Activated CD8-positive, alpha-beta T cell treated with anti-CD3 and anti-CD28 coated beads, Interleukin-2, amount 10 ng/mL, durations not matched to agents 7 days and 5 days (primary cell): ENCODE data around the gene FCHSD2. TPM values are rescaled to one million over a fixed set of nuclear protein-coding genes. Genes with fewer than 3 reads are reported as not detected.
"Not testable (repeated sequence)": the region's sequence is repeated elsewhere in the genome, so short reads cannot be mapped to it uniquely, and the experiment has no call there.

ENCODE experiments used
- ATAC-seq: fragments of 150-1000 bp; cut with Tn5 transposase; one replicate; pipeline ENCODE4 v1.10.0; 2021; ENCODE audit warnings: moderate library complexity
- CTCF ChIA-PET: fragments of 350-600 bp; sonication (Branson Sonifier 250); formaldehyde crosslinking; loops from one replicate; lab custom pipeline; 2021; ENCODE audit warnings: antibody characterized with exemption; lab: Charles Lee
- POLR2A ChIA-PET: fragments of 350-600 bp; sonication (Branson Sonifier 250); formaldehyde crosslinking; loops from one replicate; lab custom pipeline; 2021; ENCODE audit warnings: antibody characterized with exemption; lab: Charles Lee
- DNase-seq: peaks from one replicate; pipeline ENCODE4 v3.0.0-alpha.2; 2020
- H3K27ac Mint-ChIP-seq: one replicate; pipeline ENCODE4 v1.8.0; 2021; ENCODE audit warnings: mild to moderate bottlenecking, mixed read lengths
- H3K27me3 Mint-ChIP-seq: one replicate; pipeline ENCODE4 v1.8.0; 2021; ENCODE audit warnings: low read depth, mixed read lengths
- H3K36me3 Mint-ChIP-seq: one replicate; pipeline ENCODE4 v1.8.0; 2021; ENCODE audit warnings: low read depth, mixed read lengths
- H3K4me1 Mint-ChIP-seq: one replicate; pipeline ENCODE4 v1.8.0; 2021; ENCODE audit warnings: low read depth, mixed read lengths
- H3K4me3 Mint-ChIP-seq: one replicate; pipeline ENCODE4 v1.8.0; 2021; ENCODE audit warnings: mild to moderate bottlenecking, mixed read lengths
- H3K9me3 Mint-ChIP-seq: one replicate; pipeline ENCODE4 v1.8.0; 2022; ENCODE audit warnings: mixed read lengths; ENCODE audit not compliant: insufficient read depth
- total RNA-seq, 2 experiments: library from RNA; stranded (reverse); gene quantifications; one replicate each; pipeline ENCODE4 v1.2.3, GENCODE V29; 2021

Gene FCHSD2
- total RNA-seq, 2 experiments from 2014 or later: 49.6 to 51.8 TPM

GRCh38 chr11:73048446-73048845 is 93.7 kb downstream of the FCHSD2 start:
- POLR2A ChIA-PET: interaction anchor here (1.1 kb wide), 1 partner anchor 129 kb away, joined by 3 read pairs; no protein-coding TSS in a partner anchor
- CTCF ChIA-PET: interaction anchor here (0.8 to 1.3 kb wide), 3 partner anchors 10 to 130 kb away, joined by 4 to 7 read pairs (median 4); partner anchors contain the start of gene FCHSD2
- H3K27me3 Mint-ChIP-seq: no peaks in the 10 kb centered on the region
- H3K27ac Mint-ChIP-seq: no peak overlapping the region
- DNase-seq (no peak), ATAC-seq (no peak)
- H3K36me3 Mint-ChIP-seq: peaks cover 6% of the 10 kb centered on the region
- H3K4me1 Mint-ChIP-seq: peaks cover 24% of the 10 kb centered on the region
- no peak overlapping the region for H3K4me3 Mint-ChIP-seq
- peaks cover 3% of the 10 kb centered on the region for H3K9me3 Mint-ChIP-seq

- no peak for DNase-seq
- Mint-ChIP-seq H3K27ac (peak overlapping the region; percentile 28), H3K27me3 (no peaks in the 10 kb centered on the region), H3K36me3 (peaks cover 7% of the 10 kb centered on the region), H3K4me3 (peak overlapping the region; percentile 31), H3K4me1 (peaks cover 24% of the 10 kb centered on the region), H3K9me3 (peaks cover 4% of the 10 kb centered on the region)
- ChIA-PET POLR2A (interaction anchor here (1.1 kb wide), 1 partner anchor 130 kb away, joined by 3 read pairs; no protein-coding TSS in a partner anchor), CTCF (interaction anchor here (0.7 to 1.4 kb wide), 4 partner anchors 10 to 130 kb away, joined by 3 to 7 read pairs (median 4); partner anchors contain the start of gene FCHSD2)
- ATAC-seq: peak; percentile 42
Measured at GRCh38 chr11:73047773-73048371, 94.2 kb downstream of the FCHSD2 start.

DNA sequence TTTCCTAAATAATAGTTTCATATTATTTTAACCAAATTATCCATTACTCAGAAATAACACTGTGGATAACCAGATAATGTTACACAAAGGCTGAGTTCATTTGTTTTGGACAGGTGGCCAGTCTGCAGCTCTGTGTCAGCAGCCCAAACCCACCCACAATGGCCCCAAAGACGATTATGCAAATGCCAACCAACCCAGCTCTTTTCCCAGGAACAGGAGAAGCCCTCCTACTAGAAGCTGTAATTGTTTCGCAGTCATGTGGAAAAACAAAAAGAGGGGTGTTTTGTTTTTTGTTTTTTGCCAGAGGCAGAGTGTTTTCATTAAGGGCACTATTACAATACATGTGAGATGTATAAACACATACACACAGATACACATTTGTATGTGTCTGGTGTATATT is 102.1 kb downstream of the FCHSD2 start:
- ChIA-PET POLR2A (no interaction called here), CTCF (interaction anchor here (0.7 kb wide), 1 partner anchor 45 kb away, joined by 4 read pairs; no protein-coding TSS in a partner anchor)
- H3K9me3 Mint-ChIP-seq: peaks cover 4% of the 10 kb centered on the region
- no peak overlapping the region for H3K4me3 Mint-ChIP-seq
- peaks cover 25% of the 10 kb centered on the region for H3K36me3 Mint-ChIP-seq
- H3K4me1 Mint-ChIP-seq: peaks cover 3% of the 10 kb centered on the region
- H3K27me3 Mint-ChIP-seq: no peaks in the 10 kb centered on the region
- no peak for DNase-seq
- ATAC-seq: no peak
- no peak overlapping the region for H3K27ac Mint-ChIP-seq

- Mint-ChIP-seq H3K27ac (peak overlapping the region; percentile 86), H3K4me1 (peaks cover 15% of the 10 kb centered on the region), H3K27me3 (no peaks in the 10 kb centered on the region), H3K4me3 (peak overlapping the region; percentile 56), H3K36me3 (peaks cover 22% of the 10 kb centered on the region), H3K9me3 (peaks cover under 1% of the 10 kb centered on the region)
- no peak for DNase-seq
- peak; percentile 55 for ATAC-seq
- ChIA-PET POLR2A (interaction anchor here (1.0 kb wide), 1 partner anchor 108 kb away, joined by 3 read pairs; the partner anchor contains the start of gene FCHSD2), CTCF (interaction anchor here (1.0 to 1.3 kb wide), 2 partner anchors 103 to 144 kb away, joined by 3 read pairs; no protein-coding TSS in a partner anchor)
Measured at GRCh38 chr11:73034777-73035176, 107.3 kb downstream of the FCHSD2 start.

DNA sequence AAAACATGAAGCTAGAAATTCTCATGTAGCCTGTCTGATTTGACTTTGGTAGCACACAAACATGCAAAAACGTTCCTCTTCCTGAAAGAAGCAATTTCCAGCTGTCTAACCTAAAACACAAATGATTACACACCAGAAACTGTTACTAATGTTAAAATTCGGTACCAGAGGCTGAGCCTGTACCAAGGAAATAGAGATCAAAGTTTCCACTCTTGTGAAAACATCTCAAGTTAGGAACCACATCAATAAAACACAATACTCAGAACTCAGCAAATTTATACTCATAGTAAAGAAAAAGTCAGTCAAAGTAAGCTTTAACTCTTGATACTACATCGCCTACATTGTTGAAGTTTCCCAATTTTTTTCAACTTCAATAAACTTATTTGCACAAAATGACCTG is 107.8 kb downstream of the FCHSD2 start:
- ChIA-PET CTCF (interaction anchor here (1.0 to 1.5 kb wide), 3 partner anchors 103 to 350 kb away, joined by 3 read pairs; no protein-coding TSS in a partner anchor), POLR2A (interaction anchor here (1.0 kb wide), 1 partner anchor 108 kb away, joined by 3 read pairs; the partner anchor contains the start of gene FCHSD2)
- Mint-ChIP-seq H3K36me3 (peaks cover 27% of the 10 kb centered on the region), H3K4me1 (peaks cover 17% of the 10 kb centered on the region), H3K27me3 (no peaks in the 10 kb centered on the region), H3K4me3 (peak overlapping the region; percentile 56), H3K27ac (peak overlapping the region; percentile 86), H3K9me3 (peaks cover 5% of the 10 kb centered on the region)
- peak; percentile 95 for ATAC-seq
- DNase-seq: no peak

GRCh38 chr11:73030130-73030529 is 112.0 kb downstream of the FCHSD2 start:
- Mint-ChIP-seq H3K27ac (no peak overlapping the region), H3K36me3 (peaks cover 50% of the 10 kb centered on the region), H3K27me3 (no peaks in the 10 kb centered on the region), H3K9me3 (peaks cover 28% of the 10 kb centered on the region), H3K4me3 (no peak overlapping the region), H3K4me1 (peaks cover 15% of the 10 kb centered on the region)
- ChIA-PET POLR2A (no interaction called here), CTCF (no interaction called here)
- DNase-seq (no peak), ATAC-seq (no peak)

GRCh38 chr11:73029403-73029802 is 112.7 kb downstream of the FCHSD2 start:
- CTCF ChIA-PET: interaction anchor here (1.6 kb wide), 1 partner anchor 12 kb away, joined by 4 read pairs; no protein-coding TSS in a partner anchor
- POLR2A ChIA-PET: no interaction called here
- DNase-seq (no peak), ATAC-seq (no peak)
- H3K9me3 Mint-ChIP-seq: peaks cover 33% of the 10 kb centered on the region
- H3K27me3 Mint-ChIP-seq: no peaks in the 10 kb centered on the region
- peaks cover 9% of the 10 kb centered on the region for H3K4me1 Mint-ChIP-seq
- no peak overlapping the region for H3K4me3 Mint-ChIP-seq
- no peak overlapping the region for H3K27ac Mint-ChIP-seq
- peaks cover 57% of the 10 kb centered on the region for H3K36me3 Mint-ChIP-seq

- no peaks in the 10 kb centered on the region for H3K27me3 Mint-ChIP-seq
- peaks cover 41% of the 10 kb centered on the region for H3K9me3 Mint-ChIP-seq
- peaks cover 65% of the 10 kb centered on the region for H3K36me3 Mint-ChIP-seq
- ChIA-PET CTCF (interaction anchor here (1.6 kb wide), 1 partner anchor 11 kb away, joined by 4 read pairs; no protein-coding TSS in a partner anchor), POLR2A (no interaction called here)
- DNase-seq (no peak), ATAC-seq (no peak)
- no peak overlapping the region for H3K4me3 Mint-ChIP-seq
- H3K27ac Mint-ChIP-seq: no peak overlapping the region
- peaks cover 6% of the 10 kb centered on the region for H3K4me1 Mint-ChIP-seq
Measured at GRCh38 chr11:73028611-73029010, 113.5 kb downstream of the FCHSD2 start.

- Mint-ChIP-seq H3K36me3 (peaks cover 68% of the 10 kb centered on the region), H3K9me3 (peaks cover 45% of the 10 kb centered on the region)
- not testable (repeated sequence) for H3K27ac Mint-ChIP-seq, H3K4me3 Mint-ChIP-seq, H3K27me3 Mint-ChIP-seq, DNase-seq, ATAC-seq, H3K4me1 Mint-ChIP-seq
- ChIA-PET CTCF (interaction anchor here (1.6 kb wide), 1 partner anchor 10 kb away, joined by 4 read pairs; no protein-coding TSS in a partner anchor), POLR2A (interaction anchor here (0.6 kb wide), 1 partner anchor 13 kb away, joined by 3 read pairs; no protein-coding TSS in a partner anchor)
Measured at GRCh38 chr11:73027840-73028239, 114.3 kb downstream of the FCHSD2 start.

DNA sequence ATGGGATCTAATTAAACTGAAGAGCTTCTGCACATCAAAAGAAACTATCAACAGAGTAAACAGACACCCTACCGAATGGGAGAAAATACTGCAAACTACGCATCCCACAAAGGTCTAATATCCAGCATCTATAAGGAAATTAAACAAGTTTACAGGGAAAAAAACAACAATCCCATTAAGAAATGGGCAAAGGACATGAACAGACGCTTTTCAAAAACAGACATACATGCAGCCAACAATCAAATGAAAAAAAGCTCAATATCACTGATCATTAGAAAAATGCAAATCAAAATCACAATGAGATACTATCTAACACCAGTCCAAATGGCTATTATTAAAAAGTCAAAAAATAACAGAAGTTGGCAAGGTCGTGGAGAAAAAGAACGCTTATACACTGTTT is 117.5 kb downstream of the FCHSD2 start:
- no peak overlapping the region for H3K27ac Mint-ChIP-seq
- DNase-seq (no peak), ATAC-seq (no peak)
- no peaks in the 10 kb centered on the region for H3K27me3 Mint-ChIP-seq
- H3K36me3 Mint-ChIP-seq: peaks cover 56% of the 10 kb centered on the region
- H3K4me1 Mint-ChIP-seq: peaks cover 3% of the 10 kb centered on the region
- H3K9me3 Mint-ChIP-seq: peaks cover 51% of the 10 kb centered on the region
- ChIA-PET POLR2A (no interaction called here), CTCF (no interaction called here)
- H3K4me3 Mint-ChIP-seq: no peak overlapping the region

DNA sequence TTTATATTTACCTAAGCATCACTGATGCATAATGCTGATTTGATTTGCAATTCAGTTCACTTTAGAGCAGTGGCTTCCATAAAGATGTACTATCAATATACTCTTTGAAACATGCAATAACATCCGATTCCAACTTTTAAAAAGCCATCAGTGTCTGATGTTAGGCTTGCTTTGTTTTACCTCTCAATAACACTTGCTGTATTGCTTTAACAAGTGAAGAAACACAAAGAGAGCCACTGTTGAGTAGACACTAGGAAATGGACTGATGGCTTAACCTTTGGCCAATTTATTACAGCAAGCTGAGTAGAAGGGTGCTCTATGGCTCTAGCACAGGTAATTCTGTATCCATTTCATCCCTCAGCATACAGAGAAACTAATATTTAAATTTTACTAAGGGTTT is 122.1 kb downstream of the FCHSD2 start:
- no peak overlapping the region for H3K27ac Mint-ChIP-seq
- H3K9me3 Mint-ChIP-seq: peaks cover 26% of the 10 kb centered on the region
- POLR2A ChIA-PET: interaction anchor here (0.7 kb wide), 1 partner anchor 1973 kb away, joined by 4 read pairs; no protein-coding TSS in a partner anchor
- no peak overlapping the region for H3K4me3 Mint-ChIP-seq
- ATAC-seq (no peak), DNase-seq (no peak)
- no peaks in the 10 kb centered on the region for H3K27me3 Mint-ChIP-seq
- H3K4me1 Mint-ChIP-seq: no peaks in the 10 kb centered on the region
- H3K36me3 Mint-ChIP-seq: peaks cover 29% of the 10 kb centered on the region
- CTCF ChIA-PET: no interaction called here

- CTCF ChIA-PET: no interaction called here
Measured at GRCh38 chr11:73019449-73019848, 122.7 kb downstream of the FCHSD2 start.

More at GRCh38 chr11:73019449-73019848, 122.7 kb downstream of the FCHSD2 start:
- POLR2A ChIA-PET: no interaction called here
- no peaks in the 10 kb centered on the region for H3K27me3 Mint-ChIP-seq
- peaks cover 25% of the 10 kb centered on the region for H3K36me3 Mint-ChIP-seq
- ATAC-seq: no peak
- no peak overlapping the region for H3K27ac Mint-ChIP-seq
- no peaks in the 10 kb centered on the region for H3K4me1 Mint-ChIP-seq
- DNase-seq: no peak
- H3K4me3 Mint-ChIP-seq: no peak overlapping the region
- peaks cover 21% of the 10 kb centered on the region for H3K9me3 Mint-ChIP-seq
